ENCODE data around the gene TASOR. TPM values are rescaled to one million over a fixed set of nuclear protein-coding genes. Genes with fewer than 3 reads are reported as not detected.
"Not testable (repeated sequence)": the region's sequence is repeated elsewhere in the genome, so short reads cannot be mapped to it uniquely, and the experiment has no call there.

Gene TASOR
- total RNA-seq, 1 donor from 2014 or later = 69.7 TPM

DNA sequence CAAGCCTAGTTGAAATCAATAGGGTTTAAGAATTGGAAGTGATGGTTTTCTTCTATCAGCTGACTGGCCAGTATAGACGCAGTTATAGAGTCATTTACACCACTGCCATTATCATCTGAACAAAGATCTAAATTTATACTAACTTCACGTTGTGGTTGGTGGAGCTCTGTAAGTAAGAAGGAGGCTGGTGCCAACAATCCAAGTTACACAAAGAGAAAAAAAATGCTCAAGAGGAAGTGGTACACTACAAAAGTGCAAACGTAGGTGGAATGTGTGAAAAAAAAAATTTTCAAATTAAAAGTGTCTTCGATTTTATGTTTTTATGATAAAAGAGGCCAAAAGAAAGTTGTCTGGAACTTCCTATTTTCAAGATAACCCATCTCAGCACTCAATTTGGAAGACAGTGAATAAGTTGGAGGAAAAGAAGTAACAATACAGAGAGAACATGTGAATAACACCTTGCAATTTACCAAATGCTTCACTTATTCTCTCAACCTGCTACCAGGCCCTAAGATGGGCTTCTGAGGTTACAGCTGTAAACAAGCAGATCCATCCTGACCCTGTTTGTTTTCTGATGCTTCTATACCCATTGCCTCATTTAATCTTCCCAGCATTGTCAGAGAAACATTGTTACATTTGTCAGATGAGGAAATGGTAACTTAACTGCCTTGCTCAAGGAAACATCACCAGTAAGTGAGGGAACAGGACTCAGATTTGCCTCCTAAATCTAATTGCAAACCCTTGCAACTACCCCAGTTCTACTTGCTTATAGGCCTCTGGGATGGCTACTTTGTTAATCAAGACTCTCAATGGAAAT, 12.0 kb upstream of the TASOR start:
- ATAC-seq = peak in 1 of 2 donors; percentile 33
- intact Hi-C loops (cut with DNase I) = no loop called here
- no peak overlapping the region for H3K4me3 ChIP-seq
- H3K9me3 ChIP-seq = no peaks in the 10 kb centered on the region
- DNase-seq = no peak
- peaks cover 22% of the 10 kb centered on the region for H3K4me1 ChIP-seq
- no peaks in the 10 kb centered on the region for H3K36me3 ChIP-seq
- peak overlapping the region; percentile 25 for H3K27ac ChIP-seq
- H3K27me3 ChIP-seq (ENCODE audit: low read depth) = no peaks in the 10 kb centered on the region
- TF ChIP-seq, protein P1, sequence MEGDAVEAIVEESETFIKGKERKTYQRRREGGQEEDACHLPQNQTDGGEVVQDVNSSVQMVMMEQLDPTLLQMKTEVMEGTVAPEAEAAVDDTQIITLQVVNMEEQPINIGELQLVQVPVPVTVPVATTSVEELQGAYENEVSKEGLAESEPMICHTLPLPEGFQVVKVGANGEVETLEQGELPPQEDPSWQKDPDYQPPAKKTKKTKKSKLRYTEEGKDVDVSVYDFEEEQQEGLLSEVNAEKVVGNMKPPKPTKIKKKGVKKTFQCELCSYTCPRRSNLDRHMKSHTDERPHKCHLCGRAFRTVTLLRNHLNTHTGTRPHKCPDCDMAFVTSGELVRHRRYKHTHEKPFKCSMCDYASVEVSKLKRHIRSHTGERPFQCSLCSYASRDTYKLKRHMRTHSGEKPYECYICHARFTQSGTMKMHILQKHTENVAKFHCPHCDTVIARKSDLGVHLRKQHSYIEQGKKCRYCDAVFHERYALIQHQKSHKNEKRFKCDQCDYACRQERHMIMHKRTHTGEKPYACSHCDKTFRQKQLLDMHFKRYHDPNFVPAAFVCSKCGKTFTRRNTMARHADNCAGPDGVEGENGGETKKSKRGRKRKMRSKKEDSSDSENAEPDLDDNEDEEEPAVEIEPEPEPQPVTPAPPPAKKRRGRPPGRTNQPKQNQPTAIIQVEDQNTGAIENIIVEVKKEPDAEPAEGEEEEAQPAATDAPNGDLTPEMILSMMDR (IDR thresholded peaks at IDR 0.05) = no peak

DNA sequence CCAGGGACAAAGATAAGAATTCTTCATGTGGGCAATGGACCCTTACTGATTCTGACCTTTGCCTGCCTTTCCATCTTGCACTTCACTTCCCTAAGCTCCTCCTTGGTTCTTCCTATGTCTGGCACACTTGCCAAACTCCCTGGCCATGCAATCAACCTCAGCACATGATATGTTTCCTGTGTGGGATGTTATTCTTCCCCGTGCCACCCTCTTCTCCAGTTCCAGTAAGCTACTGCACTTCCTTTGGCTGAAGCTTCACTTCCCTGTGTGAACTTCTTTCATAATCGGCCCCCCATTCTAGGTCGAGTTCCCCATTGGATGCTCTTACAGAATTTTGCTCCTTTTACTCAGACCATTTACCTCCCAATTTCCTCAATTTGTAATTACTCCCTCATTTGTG, 10.7 kb upstream of the TASOR start:
- intact Hi-C loops (cut with DNase I) = no loop called here
- no peaks in the 10 kb centered on the region for H3K9me3 ChIP-seq
- DNase-seq (peak; percentile 58), ATAC-seq (peak; percentile 75 to 89)
- no peak overlapping the region for H3K4me3 ChIP-seq
- H3K27me3 ChIP-seq (ENCODE audit: low read depth) = no peaks in the 10 kb centered on the region
- TF ChIP-seq, protein P1 (IDR thresholded peaks at IDR 0.05) = no peak
- no peak overlapping the region for H3K27ac ChIP-seq
- no peaks in the 10 kb centered on the region for H3K36me3 ChIP-seq
- peaks cover 22% of the 10 kb centered on the region for H3K4me1 ChIP-seq

DNA sequence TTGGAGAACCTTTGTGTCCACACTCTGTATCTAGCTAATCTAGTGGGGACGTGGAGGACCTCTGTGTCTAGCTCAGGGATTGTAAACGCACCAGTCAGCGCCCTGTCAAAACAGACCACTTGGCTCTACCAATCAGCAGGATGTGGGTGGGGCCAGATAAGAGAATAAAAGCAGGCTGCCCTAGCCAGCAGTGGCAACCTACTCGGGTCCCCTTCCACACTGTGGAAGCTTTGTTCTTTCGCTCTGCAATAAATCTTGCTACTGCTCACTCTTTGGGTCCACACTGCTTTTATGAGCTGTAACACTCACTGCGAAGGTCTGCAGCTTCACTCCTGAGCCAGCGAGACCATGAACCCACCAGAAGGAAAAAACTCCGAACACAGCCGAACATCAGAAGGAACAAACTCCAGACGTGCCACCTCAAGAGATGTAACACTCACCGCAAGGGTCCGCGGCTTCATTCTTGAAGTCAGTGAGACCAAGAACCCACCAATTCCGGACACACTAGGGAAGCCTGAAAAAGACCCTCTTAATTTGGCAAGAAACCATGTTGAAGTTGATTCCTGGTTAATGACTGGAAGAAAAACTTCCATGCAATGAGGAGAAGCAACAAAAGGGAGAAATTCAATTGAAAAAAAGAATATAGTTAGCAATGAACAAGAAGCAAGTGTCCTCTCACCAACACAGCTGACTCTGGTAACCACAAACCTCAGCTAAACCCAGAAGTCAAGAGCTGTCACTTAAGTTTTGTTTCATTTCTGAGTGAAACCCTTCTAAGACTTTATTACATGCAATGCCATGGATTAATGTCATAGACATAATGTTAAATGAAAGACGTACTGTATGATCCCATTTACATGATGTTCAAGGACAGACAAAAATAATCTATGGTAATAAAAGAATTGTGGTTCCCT, 9.7 kb upstream of the TASOR start:
- intact Hi-C loops (cut with DNase I); H3K27me3 ChIP-seq (ENCODE audit: low read depth); H3K9me3 ChIP-seq; H3K4me3 ChIP-seq; H3K36me3 ChIP-seq; DNase-seq; H3K27ac ChIP-seq: not testable (repeated sequence)
- peak; percentile 52 to 65 for ATAC-seq
- H3K4me1 ChIP-seq = peaks cover 22% of the 10 kb centered on the region

DNA sequence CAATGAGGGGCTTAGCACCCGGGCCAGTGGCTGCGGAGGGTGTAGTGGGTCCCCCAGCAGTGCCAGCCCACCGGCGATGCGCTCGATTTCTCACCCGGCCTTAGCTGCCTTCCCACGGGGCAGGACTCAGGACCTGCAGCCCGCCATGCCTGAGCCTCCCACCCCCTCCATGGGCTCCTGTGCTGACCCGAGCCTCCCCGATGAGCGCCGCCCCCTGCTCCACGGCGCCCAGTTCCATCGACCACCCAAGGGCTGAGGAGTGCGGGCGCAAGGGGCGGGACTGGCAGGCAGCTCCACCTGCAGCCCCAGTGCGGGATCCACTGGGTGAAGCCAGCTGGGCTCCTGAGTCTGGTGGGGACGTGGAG, 8.9 kb upstream of the TASOR start:
- H3K4me3 ChIP-seq, H3K27ac ChIP-seq: not testable (repeated sequence)

DNA sequence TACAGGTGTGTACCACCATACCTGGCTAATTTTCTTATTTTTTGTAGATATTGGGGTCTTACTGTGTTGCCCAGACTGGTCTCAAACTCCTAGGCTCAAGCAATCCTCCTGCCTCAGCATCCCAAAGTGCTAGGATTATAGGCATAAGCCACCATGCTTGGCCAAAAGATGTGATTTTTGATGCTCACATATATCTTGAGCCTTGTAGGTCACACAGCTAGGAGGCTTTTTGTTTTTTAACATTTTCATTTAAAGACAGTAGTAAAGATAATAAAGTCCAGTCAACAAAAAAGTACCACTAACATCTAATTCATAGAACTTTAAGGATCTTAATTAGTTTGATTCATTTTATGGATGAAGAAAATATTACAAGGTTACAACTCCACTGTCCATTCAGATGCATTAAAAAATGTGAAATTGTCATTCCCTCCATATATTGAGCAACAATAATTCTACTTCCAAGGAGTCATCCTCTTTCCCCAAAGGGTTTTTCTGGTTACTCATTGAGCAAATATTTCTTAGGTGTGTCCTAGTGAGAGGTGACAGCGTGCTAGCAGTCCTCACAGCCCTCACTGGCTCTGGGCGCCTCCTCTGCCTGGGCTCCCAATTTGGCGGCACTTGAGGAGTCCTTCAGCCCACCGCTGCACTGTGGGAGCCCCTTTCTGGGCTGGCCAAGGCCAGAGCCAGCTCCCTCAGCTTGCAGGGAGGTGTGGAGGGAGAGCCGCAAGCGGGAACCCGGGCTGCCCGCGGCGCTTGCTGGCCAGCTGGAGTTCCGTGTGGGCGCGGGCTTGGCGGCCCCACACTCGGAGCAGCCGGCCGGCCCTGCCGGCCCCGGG, 8.3 kb upstream of the TASOR start:
- intact Hi-C loops (cut with DNase I) = no loop called here
- no peak overlapping the region for H3K4me3 ChIP-seq
- DNase-seq (no peak), ATAC-seq (no peak)
- no peaks in the 10 kb centered on the region for H3K36me3 ChIP-seq
- TF ChIP-seq, protein P1 (IDR thresholded peaks at IDR 0.05) = no peak
- no peaks in the 10 kb centered on the region for H3K9me3 ChIP-seq
- H3K27ac ChIP-seq = no peak overlapping the region
- peaks cover 22% of the 10 kb centered on the region for H3K4me1 ChIP-seq
- H3K27me3 ChIP-seq (ENCODE audit: low read depth) = no peaks in the 10 kb centered on the region

More for the DNA sequence above, 8.9 kb upstream of the TASOR start:
- H3K36me3 ChIP-seq; intact Hi-C loops (cut with DNase I); DNase-seq; H3K27me3 ChIP-seq (ENCODE audit: low read depth); ATAC-seq; H3K9me3 ChIP-seq: not testable (repeated sequence)
- H3K4me1 ChIP-seq = peaks cover 22% of the 10 kb centered on the region

DNA sequence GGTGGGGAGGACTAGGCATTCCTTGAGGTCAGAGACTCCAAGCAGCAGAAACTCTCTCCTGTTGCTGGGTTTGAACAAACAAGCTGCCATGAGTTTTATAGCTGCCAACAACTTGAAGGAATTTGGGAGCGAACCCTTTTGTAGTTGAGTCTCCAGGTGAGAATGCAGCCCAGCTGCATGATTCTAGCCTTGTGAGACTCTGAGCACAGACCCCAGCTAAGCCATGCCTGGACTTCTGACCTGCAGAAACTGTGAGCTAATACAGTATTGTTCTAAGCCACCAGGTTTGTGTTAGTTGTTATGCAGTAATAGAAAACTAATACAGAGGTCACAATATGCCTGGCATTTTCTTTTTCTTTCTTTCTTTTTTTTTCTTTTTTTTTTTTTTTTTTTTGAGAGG, 6.2 kb upstream of the TASOR start:
- Histone ChIP-seq H3K4me1 (peaks cover 9% of the 10 kb centered on the region), H3K4me3 (no peak overlapping the region), H3K9me3 (no peaks in the 10 kb centered on the region), H3K27ac (no peak overlapping the region), H3K27me3 (ENCODE audit: low read depth) (no peaks in the 10 kb centered on the region), H3K36me3 (no peaks in the 10 kb centered on the region)
- intact Hi-C loops (cut with DNase I) = no loop called here
- DNase-seq = no peak
- TF ChIP-seq, protein P1 (IDR thresholded peaks at IDR 0.05) = no peak
- no peak for ATAC-seq
